HG02840 (cell line): ENCODE results near the gene TCN2.

Experiments used
- ATAC-seq: cut with Tn5 transposase; IDR thresholded peaks from one replicate; pipeline ENCODE4 v1.9.1; 2021; ENCODE audit warnings: mild to moderate bottlenecking, moderate library complexity, moderate number of reproducible peaks; ENCODE audit not compliant: unreplicated experiment, low FRiP score

TCN2 gene

DNA sequence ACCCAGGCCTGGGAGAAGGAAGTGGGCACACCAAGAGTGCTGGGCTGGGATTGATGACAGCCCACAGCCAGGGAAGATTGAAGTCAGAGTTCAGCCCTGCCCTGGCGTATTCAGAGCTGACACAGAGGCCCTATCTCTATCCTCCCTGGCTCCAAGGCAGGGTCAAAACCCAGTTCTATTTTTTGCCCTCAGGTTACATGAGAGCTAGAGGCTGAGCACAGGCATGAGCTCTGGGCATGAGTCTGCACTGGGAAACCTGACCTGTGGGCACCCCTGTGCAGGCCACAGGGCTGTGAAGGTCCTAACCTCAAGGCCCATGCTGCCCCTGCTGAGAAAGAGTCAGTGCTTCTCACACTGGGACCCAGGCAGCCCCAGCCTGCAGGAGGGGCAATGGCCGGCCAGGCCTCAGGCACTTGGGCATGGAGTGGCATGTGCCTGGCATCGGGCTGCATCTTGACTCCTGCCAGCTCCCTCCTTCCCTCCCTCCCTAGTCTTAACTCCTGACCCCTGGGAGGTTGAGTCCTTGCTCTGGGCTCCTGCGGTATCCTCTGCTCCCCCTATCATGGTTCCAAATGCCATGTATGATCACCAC lies 34.0 kb downstream of the TCN2 start:
- no peak for ATAC-seq

DNA sequence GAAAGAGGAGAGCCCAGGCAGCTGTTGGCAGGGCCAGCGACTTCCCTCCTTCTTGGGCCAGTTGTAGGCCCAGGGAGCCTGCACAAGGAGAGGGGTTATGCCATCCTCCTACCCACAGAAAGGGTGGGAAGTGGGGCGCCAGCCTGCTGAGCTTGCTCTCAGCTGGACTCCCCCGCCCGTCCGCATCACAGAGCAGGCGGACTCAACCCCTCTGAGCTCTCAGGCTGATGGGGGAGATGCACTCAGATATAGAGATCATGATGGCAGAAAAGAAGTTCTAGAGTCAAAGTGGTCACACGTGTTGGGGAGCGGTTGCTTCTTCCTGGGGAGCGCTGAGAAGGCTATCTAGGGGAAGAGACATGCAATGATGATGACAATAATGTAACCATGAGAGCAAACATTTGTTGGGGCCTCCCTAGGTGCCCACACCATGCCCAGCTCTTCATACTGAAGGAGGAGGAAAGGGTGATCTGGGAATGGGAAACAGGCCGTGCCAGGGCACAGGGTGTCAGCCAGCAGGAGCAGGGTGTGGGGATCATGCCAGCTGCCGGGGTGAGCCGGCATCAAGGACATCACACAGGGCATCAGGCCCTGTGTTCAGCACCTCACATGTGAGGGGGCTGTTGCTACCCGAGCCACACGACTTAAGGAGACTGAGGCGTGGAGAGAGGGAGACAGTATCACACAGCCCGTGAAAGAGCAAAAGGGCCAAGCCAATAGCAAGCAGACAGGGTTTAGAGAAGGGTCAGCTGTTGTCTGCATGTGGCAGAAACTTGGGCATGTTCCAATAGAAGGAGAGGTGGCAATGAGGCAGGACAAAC lies 36.3 kb downstream of the TCN2 start:
- ATAC-seq = no peak

DNA sequence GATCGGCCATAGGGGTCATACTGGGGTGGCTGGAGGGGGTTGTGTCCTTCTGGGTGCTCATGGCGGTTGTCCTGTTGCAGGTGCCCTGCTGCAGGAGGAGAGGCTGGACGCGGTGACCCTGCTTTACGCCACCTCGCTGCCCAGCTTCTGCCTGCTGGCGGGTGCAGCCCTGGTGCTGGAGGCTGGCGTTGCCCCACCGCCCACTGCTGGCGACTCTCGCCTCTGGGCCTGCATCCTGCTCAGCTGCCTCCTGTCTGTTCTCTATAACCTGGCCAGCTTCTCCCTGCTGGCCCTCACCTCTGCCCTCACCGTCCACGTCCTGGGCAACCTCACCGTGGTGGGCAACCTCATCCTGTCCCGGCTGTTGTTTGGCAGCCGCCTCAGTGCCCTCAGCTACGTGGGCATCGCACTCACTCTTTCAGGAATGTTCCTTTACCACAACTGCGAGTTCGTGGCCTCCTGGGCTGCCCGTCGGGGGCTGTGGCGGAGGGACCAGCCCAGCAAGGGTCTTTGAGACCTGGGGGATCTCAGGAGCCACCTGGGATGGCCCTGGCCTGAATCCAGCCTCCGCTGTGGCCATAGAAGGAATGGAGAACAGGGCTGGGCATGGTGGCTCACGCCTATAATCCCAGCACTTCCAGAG lies 39.7 kb downstream of the TCN2 start:
- ATAC-seq = no peak

DNA sequence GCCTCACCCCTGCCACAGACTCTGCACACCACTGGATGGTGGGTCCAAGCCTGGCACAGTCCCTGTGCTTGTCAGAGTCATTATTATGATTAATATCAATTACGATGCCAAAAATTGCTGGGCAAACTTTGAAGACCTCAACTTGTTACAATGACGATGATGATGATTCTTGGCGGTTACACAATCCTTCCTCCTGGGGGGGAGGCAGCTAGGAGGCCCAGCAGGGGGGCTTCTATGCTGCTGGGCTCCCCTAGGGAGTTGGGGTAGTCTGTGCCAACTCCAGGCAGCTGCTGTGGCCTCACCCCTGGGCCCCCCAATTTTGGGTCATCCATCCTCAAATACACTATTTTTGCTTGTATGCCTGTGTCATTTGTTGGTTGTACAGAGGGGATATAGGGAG lies 40.6 kb downstream of the TCN2 start:
- ATAC-seq = no peak

DNA sequence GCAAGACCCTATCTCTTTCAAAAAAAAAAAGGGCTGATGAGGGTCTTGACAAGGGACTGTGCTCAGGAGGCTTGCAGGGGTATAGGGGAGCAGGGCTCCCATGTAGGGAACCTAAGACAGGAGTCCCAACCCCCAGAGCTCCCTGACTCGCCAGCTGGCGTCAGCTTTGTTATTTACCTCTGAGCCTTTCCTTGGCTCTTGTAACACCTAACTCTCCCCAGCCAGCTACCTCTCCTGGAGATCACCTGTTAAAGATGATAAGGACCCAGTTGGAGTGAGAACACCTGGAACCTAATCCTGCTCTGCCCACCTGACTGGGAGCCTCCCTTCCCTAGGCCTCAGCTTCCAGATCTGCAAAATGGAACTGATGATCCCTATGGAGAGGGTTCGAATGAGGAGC lies 41.9 kb downstream of the TCN2 start:
- no peak for ATAC-seq

DNA sequence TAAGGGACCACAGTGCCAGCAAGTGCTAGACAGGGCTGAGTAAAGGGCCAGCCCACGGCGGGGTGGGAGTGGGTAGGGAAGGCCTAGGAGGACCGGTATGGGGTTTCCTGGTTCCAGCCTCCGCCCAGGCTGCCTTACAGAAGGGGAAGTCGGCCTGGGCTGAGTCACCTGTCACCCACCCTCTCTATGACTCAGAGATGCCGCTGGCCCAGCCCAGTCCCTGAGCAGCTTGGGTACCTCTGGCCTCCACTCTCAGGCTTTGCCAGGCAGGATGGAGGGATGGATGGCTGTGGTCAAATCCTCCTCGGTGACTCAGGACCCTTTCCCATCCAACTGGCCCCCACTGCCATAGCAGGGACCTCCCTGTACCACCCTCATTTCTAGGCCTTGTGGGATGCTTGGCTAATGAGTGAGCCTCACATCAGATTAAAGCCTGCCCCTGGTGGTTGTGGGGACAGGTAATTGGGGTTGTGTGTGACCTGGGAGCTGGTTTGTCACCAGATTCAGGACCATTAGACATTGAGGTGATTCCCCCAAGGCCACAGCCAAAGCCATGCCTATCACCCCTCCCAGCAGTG lies 42.5 kb downstream of the TCN2 start:
- ATAC-seq = no peak

DNA sequence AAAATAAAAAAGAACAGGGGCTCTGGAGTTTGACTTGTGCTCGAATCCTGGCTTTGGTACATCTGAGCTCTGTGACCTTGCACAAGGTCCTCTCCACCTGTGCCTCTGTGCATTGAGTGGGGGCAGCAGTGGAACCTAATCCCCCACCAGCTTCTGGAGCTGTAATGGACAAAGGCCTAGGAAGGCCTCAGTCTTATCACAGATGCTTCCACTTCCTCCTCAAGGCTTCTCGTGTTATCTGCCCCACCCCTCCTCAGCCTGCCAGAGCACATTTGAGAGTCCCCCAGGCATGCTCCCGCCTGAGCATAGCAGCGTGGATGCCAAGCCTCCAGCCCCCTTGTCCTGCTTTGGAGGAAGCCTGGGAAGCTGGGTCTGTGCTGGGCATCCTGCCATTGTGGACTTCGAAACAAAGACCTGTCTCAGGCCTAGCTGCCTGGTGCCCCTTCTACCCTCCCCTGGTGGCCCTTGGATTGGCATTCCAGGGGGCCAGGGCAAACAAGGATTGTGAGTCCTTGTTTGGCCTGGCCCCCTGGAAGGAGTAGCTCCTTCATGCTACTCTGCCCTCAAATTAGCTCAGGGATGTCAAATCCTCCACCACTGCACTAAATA lies 43.6 kb downstream of the TCN2 start:
- no peak for ATAC-seq

DNA sequence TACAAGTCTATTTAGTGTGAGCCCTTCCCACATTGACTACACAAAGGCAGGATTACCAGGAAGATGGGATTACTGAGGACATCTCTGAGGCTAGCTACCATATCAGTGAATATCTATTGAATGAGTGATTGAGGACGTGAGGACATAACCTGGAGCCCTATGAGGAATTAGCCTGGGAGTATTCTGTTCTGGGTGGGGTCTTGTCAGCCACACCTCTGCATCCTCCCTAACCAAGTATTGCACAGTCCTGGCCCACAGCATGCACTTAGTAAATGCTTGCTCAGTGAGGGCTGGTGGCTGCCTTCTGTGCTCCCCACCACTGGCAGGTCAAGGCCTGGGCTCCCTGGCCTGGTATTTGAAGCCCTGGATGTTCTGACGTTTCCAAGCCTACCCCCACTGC lies 45.9 kb downstream of the TCN2 start:
- no peak for ATAC-seq

DNA sequence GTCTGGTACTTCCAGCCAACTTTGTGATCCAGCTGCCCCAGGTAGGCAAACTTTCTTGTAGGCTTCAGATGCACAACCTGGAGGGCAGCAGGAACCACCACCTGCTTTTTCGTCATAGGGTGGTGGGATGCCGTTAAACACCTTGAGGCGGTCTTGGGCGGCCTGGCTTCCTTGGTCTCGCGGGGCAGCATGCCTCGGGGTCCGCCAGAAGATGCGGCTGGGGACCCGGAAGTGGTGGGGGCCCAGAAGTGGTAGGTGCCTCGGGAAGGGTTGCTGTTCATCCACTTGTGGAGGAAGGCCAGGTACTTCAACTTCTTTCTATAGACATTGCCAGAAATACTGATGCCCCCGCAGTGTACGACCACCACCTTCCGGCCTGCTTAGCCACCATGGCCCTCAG lies 47.4 kb downstream of the TCN2 start:
- no peak for ATAC-seq

DNA sequence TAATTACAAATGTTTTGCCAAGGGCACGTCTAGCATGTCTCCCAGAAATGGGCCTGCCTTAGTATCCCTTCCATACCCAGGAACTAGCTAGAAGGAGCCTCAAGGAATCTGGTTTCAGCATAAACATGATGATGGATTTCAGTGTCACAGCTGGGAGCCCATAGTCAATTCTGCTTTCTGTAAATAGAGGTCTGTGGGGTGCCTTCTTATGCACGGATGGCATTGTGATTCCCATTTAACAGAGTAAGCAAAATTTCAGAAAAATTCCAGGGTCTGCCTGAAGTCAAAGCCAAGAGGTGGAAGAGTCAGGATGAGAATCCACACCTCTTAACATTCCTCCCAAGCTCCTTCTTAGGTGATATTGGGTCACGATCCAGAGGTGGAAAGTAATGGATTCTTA lies 48.6 kb downstream of the TCN2 start:
- no peak for ATAC-seq

DNA sequence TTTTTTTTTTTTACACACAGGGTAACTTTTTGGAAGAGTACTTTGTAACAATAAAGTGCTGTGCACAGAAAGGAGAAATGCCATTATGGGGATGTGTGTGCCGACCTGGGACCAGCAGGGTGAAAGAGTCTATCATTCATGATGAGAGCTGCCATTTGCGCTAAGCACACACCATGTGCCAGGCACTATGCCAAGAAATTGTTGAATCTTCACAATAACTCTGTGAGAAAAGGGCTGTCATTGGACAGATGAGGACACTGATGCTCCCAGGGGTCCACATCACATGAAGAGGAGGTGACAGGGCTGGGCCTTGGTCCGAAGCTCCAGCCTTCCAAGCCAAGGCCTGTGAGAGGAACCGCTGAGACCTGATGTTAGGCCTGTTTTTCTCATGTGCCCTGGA lies 55.1 kb downstream of the TCN2 start:
- ATAC-seq = no peak

DNA sequence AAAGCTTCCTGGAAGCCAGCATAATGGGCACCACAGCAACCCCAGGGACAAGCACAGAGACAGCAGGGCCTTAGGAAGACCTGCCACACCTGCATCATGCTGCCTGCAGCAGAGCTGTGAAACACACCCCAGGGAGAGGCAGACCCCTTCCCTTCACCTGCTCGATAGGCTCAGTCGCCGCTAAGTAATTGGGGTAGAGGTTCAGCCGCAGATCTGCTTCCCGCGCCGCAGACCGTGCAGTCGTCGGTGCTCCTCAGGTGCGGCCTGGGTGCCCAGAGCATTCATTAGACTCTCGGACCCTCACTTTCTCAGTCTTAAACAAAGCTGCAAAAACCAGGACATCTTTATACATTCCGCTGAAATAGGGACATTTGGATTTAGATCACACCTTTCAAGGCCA lies 57.8 kb downstream of the TCN2 start:
- ATAC-seq = no peak

DNA sequence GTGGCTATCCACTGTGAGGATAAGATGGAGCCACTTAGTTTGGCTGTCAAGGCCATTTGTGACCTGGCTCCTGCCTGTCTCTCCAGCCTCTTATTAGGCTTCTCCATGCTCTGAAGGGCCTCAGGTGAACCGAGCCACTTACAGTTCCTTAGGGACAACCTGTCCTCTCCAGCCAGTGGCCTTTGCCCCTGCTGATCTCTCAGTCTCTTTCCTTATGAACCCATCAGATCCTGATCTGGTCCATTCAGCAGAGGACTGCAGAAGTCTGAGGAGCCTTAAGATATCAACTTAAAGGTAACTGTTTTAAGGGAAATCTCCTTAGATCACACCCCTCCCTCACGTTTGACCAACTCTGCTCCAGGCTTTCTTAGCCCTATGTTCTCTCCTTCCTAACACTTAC lies 58.3 kb downstream of the TCN2 start:
- ATAC-seq = no peak

DNA sequence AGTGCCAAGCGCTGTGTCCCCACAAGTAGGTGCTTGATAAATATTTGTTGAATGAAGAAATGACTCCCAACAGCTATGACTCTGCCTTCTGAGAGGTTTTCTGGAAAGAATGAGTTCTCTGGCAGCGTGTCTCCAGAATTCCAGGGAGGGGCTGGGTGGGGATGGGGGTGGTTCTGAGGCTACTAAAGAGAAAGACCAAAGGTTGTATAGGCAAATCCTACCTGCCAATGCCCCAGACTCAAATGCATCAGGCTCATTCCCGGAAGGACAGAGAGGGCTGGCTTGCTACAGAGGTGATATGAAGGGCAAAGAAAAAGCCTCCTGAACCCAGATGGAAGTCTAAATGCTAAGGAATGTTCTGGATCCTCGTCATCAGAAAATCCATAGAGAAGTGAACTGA lies 58.8 kb downstream of the TCN2 start:
- no peak for ATAC-seq

DNA sequence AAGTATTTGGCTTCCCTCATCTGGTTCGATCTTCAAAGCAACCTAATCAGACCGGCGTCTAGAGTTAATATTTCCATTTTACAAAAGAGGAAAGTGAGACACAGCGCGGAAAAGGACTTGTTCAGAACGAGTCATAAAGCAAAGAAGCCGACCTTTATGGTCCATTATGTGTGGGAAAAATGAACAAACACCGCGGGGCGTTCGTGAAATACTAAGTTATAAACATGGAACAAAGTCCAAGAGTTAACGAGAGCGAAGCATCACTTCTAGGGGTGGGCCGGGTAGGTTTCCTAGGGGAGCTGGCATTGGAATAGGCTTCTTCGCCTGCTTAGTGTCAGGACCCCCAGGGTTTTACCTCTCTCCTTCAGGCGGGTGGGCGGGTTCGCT lies 60.1 kb downstream of the TCN2 start:
- no peak for ATAC-seq

DNA sequence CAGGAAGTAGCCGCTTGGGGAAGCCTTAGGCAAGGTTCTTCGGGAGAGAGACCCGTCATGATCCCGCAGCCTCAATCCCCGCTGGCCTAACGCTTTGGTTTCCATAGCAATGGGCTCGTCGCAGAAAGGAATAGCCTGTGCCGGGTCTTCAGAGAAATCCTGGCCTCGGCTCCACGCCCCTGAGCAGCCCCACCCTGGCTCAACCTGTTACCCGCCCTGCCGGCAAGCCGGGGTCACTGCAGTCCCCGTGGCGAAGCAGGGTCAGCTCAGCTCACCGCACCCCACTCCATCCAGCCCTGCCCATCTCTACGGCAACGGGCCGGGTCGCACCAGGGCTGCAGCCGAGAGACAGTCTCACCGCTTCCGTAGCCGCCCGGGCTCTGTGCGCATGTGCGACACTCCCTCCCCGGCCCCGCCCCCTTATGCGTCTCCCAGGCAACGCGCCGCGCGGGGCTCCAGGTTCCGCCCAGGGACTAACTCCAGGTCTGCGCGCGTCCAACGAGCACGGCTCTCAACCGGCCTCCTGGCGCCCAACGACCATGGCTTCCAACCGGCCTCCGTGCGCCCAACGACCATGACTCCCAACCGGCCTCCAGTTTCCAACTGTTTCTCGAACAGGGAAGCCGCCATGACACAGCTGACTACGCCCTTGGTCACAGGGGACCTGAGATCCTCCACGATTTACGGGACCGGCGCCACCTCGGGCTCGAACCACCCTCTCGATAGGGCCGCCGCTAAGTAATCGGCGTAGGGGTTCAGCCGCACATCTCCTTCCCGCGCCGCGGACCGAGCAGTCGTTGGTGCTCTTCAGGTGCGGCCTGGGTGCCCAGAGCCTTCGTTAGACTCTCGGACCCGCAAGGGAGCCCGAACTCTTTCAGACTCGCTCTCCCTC lies 60.8 kb downstream of the TCN2 start, which contains the start of gene DUSP18:
Gene DUSP18 (minus strand): TSS at position 382 of the 892 bp plus-strand sequence. CDS start 3,872 bp downstream, outside the sequence.
- peak; percentile 91 for ATAC-seq

DNA sequence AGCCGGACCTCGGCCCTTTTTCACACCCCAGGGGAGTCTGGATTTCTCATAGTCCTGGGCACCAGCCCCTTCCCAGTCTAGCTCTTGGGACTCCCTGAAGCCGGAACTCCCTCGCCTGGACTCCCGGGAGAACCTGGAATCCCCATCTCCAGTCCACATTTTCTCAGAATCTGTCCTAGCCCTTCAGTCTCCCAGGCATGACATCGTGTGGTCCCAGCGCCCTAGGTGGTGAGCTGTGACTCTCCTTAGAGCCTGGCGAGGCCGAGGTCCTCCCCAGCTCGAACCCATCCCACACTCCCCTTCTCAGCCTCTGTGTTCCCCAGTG lies 61.4 kb downstream of the TCN2 start:
- ATAC-seq = no peak

DNA sequence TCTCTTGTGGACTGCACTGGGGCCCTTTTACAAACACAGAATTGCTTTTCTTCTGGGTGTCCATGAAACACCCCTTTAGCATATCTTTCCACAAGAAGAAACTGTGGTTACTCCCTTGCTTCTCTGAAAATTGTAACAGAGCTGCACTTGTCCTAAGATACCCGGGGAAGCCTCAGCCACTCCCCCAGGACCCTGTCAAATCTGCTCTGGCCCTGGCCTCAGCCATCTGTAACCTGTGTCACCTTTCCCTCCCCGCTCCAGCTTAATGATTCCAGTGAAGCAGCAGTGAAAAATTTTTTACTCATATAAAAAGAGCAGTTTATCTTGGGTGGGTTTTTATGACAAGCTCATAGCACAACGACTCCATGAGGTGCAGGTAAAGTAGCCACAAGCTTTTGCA lies 64.1 kb downstream of the TCN2 start:
- ATAC-seq = no peak

DNA sequence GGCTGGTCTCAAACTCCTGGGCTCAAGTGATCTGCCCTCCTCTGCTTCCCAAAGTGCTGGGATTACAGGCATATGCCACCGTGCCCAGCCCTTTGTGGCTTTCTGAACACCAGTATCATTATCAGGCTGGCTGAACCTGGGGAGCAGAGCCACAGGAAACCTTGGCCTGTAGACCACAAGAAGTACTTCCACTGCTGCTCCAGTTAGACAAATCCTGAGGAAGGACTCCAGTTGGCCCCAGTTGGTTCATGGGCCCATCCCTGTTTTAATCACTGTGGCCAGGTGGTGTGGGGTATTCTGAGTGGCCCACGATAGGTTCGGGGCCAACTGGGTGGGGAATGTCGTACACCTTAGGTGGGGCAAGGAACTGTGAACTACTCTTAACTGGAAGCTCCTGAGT lies 66.2 kb downstream of the TCN2 start:
- ATAC-seq = no peak

DNA sequence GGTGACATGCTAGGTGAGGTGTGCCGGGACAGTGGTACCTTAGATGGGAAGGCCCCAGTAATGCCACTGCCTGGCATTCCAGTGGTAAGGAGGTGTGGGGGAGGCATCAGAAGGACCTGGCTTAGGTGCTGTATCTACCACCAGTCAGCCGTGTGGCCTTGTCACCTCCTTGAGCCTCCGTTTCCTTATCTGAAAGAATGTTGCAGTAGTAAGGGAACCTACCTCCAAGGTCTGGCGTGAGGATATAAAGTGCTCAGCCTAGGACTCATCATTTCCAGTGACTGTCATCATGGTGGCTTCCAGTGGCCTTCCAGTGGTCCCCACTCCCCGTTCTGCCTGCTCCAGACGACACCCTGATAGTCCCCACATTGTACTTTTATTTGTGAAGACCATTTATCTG lies 67.5 kb downstream of the TCN2 start:
- ATAC-seq = no peak
